Measurements from ENCODE around the gene TSPO.

TSPO gene

DNA sequence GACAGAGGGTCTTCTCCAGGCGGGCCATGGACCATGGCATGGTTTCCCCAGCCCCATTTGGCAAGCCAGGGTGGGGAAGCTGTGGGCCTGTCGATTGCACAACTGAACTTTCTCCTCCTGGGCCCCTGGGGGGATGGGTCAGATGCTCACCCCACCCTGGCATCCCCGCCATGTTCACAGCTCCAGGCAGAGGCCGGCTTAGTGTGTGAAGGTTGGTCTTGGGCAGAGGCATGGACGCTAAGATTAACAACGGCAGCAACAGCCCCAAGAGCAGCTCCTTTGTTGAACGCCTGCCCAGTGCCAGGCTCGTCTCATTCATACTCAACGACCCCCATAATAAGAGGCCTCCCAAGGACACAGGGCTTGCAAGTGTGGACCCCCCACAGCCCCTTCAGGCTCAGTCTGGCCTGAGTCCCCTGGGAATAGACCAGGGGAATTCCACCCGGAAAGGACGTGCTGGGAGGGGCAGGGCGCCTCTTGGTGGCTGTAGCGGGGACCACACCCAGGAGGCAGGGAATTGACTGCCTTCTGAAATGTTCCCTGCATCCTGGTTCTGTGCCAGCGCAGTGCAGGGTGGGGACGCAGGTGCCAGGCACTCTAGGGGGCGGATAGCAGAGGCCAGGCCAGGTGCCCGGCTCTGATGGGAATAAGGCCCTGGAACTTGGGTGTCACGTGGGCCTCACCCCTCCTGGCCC lies 8.3 kb downstream of the TSPO start:
- H3K4me3 ChIP-seq (ENCODE audit: control insufficient read depth, low read depth, low read length): no peak overlapping the region
- peak; percentile 25 for TF ChIP-seq CTCF (conservative IDR thresholded peaks at IDR 0.05; ENCODE audit: control insufficient read depth, insufficient read depth, low read depth, low read length)
- DNase-seq (ENCODE audit: low read depth): no peak

DNA sequence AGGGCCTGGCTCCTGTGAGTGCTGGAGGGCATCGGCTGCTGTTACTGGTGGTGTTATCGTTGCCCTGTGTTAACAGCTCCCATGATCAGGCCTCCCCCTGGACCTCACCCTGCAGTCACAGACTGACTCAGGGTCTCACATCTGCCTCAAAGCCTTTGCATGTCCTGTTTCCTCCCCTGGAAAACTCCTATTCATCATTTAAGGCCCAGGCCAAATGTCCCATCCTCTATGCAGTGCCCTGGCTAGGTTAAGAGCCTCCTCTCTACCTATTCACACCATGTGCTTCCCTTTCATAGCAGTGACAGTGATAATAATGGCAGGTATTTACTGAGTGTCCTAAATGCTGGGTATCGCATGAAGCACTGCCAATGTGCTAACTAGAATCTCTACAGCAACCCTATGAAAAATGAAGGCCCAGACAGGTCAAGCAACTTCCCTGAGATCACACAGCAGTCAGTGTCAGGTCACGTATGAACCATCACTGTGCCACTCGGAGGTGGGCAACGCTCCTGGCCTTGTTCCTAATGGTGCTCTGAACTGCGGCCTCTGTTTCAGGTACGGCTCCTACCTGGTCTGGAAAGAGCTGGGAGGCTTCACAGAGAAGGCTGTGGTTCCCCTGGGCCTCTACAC lies 9.3 kb downstream of the TSPO start:
- no peak overlapping the region for H3K4me3 ChIP-seq (ENCODE audit: control insufficient read depth, low read depth, low read length)
- no peak for TF ChIP-seq CTCF (conservative IDR thresholded peaks at IDR 0.05; ENCODE audit: control insufficient read depth, insufficient read depth, low read depth, low read length)
- DNase-seq (ENCODE audit: low read depth): no peak

DNA sequence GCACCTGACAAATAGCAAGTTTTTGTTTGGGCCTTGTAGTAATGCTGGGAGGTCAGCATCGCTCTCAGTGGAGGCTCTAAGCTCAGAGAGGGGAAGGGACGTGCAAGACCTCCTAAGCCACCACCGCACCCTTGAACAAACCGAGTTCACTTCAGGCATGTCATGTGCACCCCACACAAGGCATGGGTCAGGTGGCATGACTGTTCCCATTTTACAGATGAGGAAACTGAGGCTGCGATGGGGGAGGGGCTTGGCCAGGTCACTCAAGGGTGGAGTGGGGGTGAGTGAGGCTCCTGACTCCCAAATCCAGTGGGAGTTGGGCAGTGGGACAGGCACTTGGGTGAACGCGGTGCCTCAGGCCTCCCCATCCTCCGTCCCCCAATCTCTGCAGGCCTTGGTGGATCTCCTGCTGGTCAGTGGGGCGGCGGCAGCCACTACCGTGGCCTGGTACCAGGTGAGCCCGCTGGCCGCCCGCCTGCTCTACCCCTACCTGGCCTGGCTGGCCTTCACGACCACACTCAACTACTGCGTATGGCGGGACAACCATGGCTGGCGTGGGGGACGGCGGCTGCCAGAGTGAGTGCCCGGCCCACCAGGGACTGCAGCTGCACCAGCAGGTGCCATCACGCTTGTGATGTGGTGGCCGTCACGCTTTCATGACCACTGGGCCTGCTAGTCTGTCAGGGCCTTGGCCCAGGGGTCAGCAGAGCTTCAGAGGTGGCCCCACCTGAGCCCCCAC lies 11.2 kb downstream of the TSPO start:
- TF ChIP-seq CTCF (conservative IDR thresholded peaks at IDR 0.05; ENCODE audit: control insufficient read depth, insufficient read depth, low read depth, low read length): no peak
- no peak overlapping the region for H3K4me3 ChIP-seq (ENCODE audit: control insufficient read depth, low read depth, low read length)
- DNase-seq (ENCODE audit: low read depth): no peak

GRCh38 chr22:43163241-43163795 lies 12.0 kb downstream of the TSPO start:
- TF ChIP-seq CTCF (conservative IDR thresholded peaks at IDR 0.05; ENCODE audit: control insufficient read depth, insufficient read depth, low read depth, low read length): no peak

DNA sequence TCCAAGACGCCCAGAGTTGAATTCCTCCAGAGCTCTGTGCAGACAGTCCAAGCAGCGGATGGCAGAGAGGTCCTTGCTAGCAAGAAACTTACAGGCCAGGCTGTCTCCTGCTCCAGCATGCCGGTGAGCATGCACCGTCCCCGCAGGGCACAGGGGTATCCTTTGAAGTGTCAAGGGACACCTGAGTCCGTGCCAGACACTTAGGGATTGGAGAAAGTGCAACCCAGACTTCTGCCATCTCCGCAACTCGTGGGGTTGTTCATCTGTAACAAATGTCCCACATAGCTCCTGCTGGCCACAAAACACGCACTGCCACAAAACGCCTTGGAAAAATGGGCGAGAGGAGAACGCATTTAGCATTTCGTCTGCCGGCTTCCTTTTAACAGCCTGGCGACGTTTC lies 13.3 kb downstream of the TSPO start:
- no peak for TF ChIP-seq CTCF (conservative IDR thresholded peaks at IDR 0.05; ENCODE audit: control insufficient read depth, insufficient read depth, low read depth, low read length)
- DNase-seq (ENCODE audit: low read depth): no peak
- no peak overlapping the region for H3K4me3 ChIP-seq (ENCODE audit: control insufficient read depth, low read depth, low read length)

More at GRCh38 chr22:43163241-43163795, 12.0 kb downstream of the TSPO start:
- DNase-seq (ENCODE audit: low read depth): no peak
- no peak overlapping the region for H3K4me3 ChIP-seq (ENCODE audit: control insufficient read depth, low read depth, low read length)

GRCh38 chr22:43166132-43166930 lies 15.0 kb downstream of the TSPO start:
- H3K4me3 ChIP-seq (ENCODE audit: control insufficient read depth, low read depth, low read length): no peak overlapping the region
- no peak for TF ChIP-seq CTCF (conservative IDR thresholded peaks at IDR 0.05; ENCODE audit: control insufficient read depth, insufficient read depth, low read depth, low read length)
- DNase-seq (ENCODE audit: low read depth): no peak
